SK-N-SH (cell line): Measurements from ENCODE around the gene PAPLN. TPM values are rescaled to one million over a fixed set of nuclear protein-coding genes. Genes with fewer than 3 reads are reported as not detected.

Experiments used
- CTCF ChIA-PET: fragments of 300-600, 350-600 bp; formaldehyde crosslinking; extraction: SDS; loops from one replicate; lab custom pipeline; 2021; lab: Yijun Ruan, JAX
- POLR2A ChIA-PET: fragments of 350-600 bp; sonication (Branson Sonifier 250); formaldehyde crosslinking; extraction: SDS; loops from one replicate; lab custom pipeline; 2020; ENCODE audit warnings: antibody characterized with exemption, inconsistent platforms; lab: Yijun Ruan, JAX
- DNase-seq: peaks from one replicate; pipeline ENCODE4 v3.0.0; 2012
- H2AFZ ChIP-seq: fragments of 200-600 bp; sonication (generic); 2 replicates; pipeline ENCODE4 v1.8.1; 2016; ENCODE audit warnings: antibody characterized with exemption, mild to moderate bottlenecking, low read depth
- H3F3A ChIP-seq: fragments of 200-600 bp; sonication (generic); replicated peaks from 2 replicates; pipeline ENCODE3; 2016; ENCODE audit warnings: antibody characterized with exemption, mild to moderate bottlenecking; ENCODE audit not compliant: insufficient read depth
- H3K27ac ChIP-seq, 2 experiments: fragments of 200-500 bp in 1 of 2; fragments of 200-600 bp in 1 of 2; sonication (Bioruptor generic) in 1 of 2; sonication (generic), shearing (Covaris generic) in 1 of 2; 2 replicates each; pipeline versions ENCODE4 v1.5.1 to v1.6.1; 2014 to 2016; ENCODE audit warnings: low read depth in 2 of 2, inconsistent platforms in 1 of 2, low read length in 1 of 2, mild to moderate bottlenecking in 1 of 2, mixed read lengths in 1 of 2
- H3K27me3 ChIP-seq: fragments of 200-600 bp; sonication (generic), shearing (Covaris generic); 2 replicates; pipeline ENCODE4 v1.6.1; 2016; ENCODE audit warnings: mixed run types; ENCODE audit not compliant: insufficient read depth
- H3K36me3 ChIP-seq, 2 experiments: fragments of 200-500 bp in 1 of 2; fragments of 200-600 bp in 1 of 2; sonication (Bioruptor generic) in 1 of 2; sonication (generic) in 1 of 2; replicated peaks in 1 of 2; 2 replicates each; pipeline versions ENCODE3 to v1.5.1; 2014 to 2016; ENCODE audit warnings: low read length in 1 of 2, mild to moderate bottlenecking in 1 of 2; ENCODE audit not compliant: insufficient read depth in 2 of 2, control insufficient read depth in 1 of 2
- H3K4me1 ChIP-seq, 2 experiments: fragments of 200-500 bp in 1 of 2; fragments of 200-600 bp in 1 of 2; sonication (Bioruptor generic) in 1 of 2; sonication (generic), shearing (Covaris generic) in 1 of 2; 2 replicates each; pipeline versions ENCODE4 v1.5.1 to v1.6.1; 2014 to 2016; ENCODE audit warnings: low read depth in 1 of 2, low read length in 1 of 2, mixed run types in 1 of 2; ENCODE audit not compliant: insufficient read depth in 2 of 2, control insufficient read depth in 1 of 2
- H3K4me2 ChIP-seq: fragments of 200-600 bp; sonication (generic), shearing (Covaris generic); 2 replicates; pipeline ENCODE4 v1.6.1; 2017; ENCODE audit warnings: mixed run types
- H3K4me3 ChIP-seq, 2 experiments: fragments of 200-500 bp in 1 of 2; fragments of 200-600 bp in 1 of 2; sonication (Bioruptor generic) in 1 of 2; sonication (generic), shearing (Covaris generic) in 1 of 2; 2 replicates each; pipeline versions ENCODE4 v1.5.1 to v1.8.1; 2014 to 2016; ENCODE audit warnings: low read depth in 2 of 2, inconsistent platforms in 1 of 2, low read length in 1 of 2, mild to moderate bottlenecking in 1 of 2, mixed read lengths in 1 of 2, moderate library complexity in 1 of 2
- H3K79me2 ChIP-seq: fragments of 200-600 bp; sonication (generic); 2 replicates; pipeline ENCODE4 v1.8.1; 2017; ENCODE audit warnings: mild to moderate bottlenecking; ENCODE audit not compliant: insufficient read depth
- H3K9ac ChIP-seq: fragments of 200-600 bp; sonication (generic); 2 replicates; pipeline ENCODE4 v1.6.1; 2017; ENCODE audit warnings: mixed run types
- H3K9me2 ChIP-seq: fragments of 200-600 bp; sonication (generic); 2 replicates; pipeline ENCODE4 v1.6.1; 2017; ENCODE audit warnings: mixed run types
- H3K9me3 ChIP-seq: fragments of 200-600 bp; sonication (generic); 2 replicates; pipeline ENCODE4 v1.6.1; 2017; ENCODE audit warnings: mixed run types, mild to moderate bottlenecking, moderate library complexity
- H4K20me1 ChIP-seq: fragments of 200-600 bp; sonication (generic); 2 replicates; pipeline ENCODE4 v1.6.1; 2017; ENCODE audit warnings: mild to moderate bottlenecking, mixed run types; ENCODE audit not compliant: insufficient read depth
- FOXJ3 ChIP-seq: sonication (generic); formaldehyde crosslinking; IDR thresholded peaks from 2 replicates; pipeline ENCODE4 v1.5.1; 2020; ENCODE audit warnings: mild to moderate bottlenecking, missing genetic modification reagents
- MXI1 ChIP-seq: IDR thresholded peaks from 2 replicates; pipeline ENCODE4 v1.6.1; 2012; ENCODE audit warnings: mild to moderate bottlenecking, low read depth, low read length, improper control_type of control experiment
- POLR2AphosphoS5 ChIP-seq: IDR thresholded peaks from 2 replicates; pipeline ENCODE4 v1.6.1; 2012; ENCODE audit warnings: low read depth, low read length
- SIN3A ChIP-seq: IDR thresholded peaks from 2 replicates; pipeline ENCODE4 v1.6.1; 2012; ENCODE audit warnings: low read depth, mild to moderate bottlenecking, low read length, moderate library complexity, borderline replicate concordance
- TCF12 ChIP-seq: IDR thresholded peaks from 2 replicates; pipeline ENCODE4 v1.4.0; 2012
- USF1 ChIP-seq: IDR thresholded peaks from 2 replicates; pipeline ENCODE4 v1.4.0; 2012; ENCODE audit warnings: low read depth, borderline replicate concordance
- WGBS: methylation state at CpG from one replicate; pipeline ENCODE4 v1.1.6; 2017; ENCODE audit warnings: low lambda C conversion rate; 5-methylcytosine and 5-hydroxymethylcytosine counted together
- polyA plus RNA-seq, 3 experiments: library from polyadenylated mRNA; depleted of rRNA; stranded (reverse); fragments of >200 nt; gene quantifications; 2 replicates each; pipeline ENCODE4 v1.2.3, GENCODE V29; 2012
- small RNA-seq, 7 experiments: library from RNA; depleted of rRNA; stranded (forward); fragments of <200 nt; gene quantifications; one replicate each; pipeline ENCODE3, GENCODE V24; 2012

The PAPLN gene
- polyA plus RNA-seq, 1 of the 3 experiments (the other 2 are of a cell fraction): 0.13 TPM

- no peak for TF ChIP-seq FOXJ3 (CRISPR knock-in tag)
These were observed 75.8 kb downstream of the PAPLN start (continued) for GRCh38 chr14:73313151-73313550.

- CTCF ChIA-PET: interaction anchor here (3.9 kb wide), 1 partner anchor 28 kb away, joined by 18 read pairs; no protein-coding TSS in a partner anchor
- H3K36me3 ChIP-seq: peaks cover 10 to 12% of the 10 kb centered on the region in 2 experiments
- H3K9ac ChIP-seq: no peak overlapping the region
- H3K9me3 ChIP-seq: no peaks in the 10 kb centered on the region
- DNase-seq: no peak
- TF ChIP-seq POLR2AphosphoS5: no peak
- no peak for TF ChIP-seq TCF12
- TF ChIP-seq MXI1: no peak
- no peak for TF ChIP-seq SIN3A
- TF ChIP-seq USF1: no peak
- no peaks in the 10 kb centered on the region; the same call in 1 of the 2 replicates for H4K20me1 ChIP-seq
- H3K9me2 ChIP-seq: no peaks in the 10 kb centered on the region
- H3K4me3 ChIP-seq: no peak overlapping the region
- H3K4me1 ChIP-seq: peaks cover 0 to 8% of the 10 kb centered on the region in 2 experiments; a peak in 1 of 4 replicates
- 0 out of 2 replicates have a peak, but pooled peaks cover 12% of the 10 kb centered on the region for H3K79me2 ChIP-seq
- H3K27me3 ChIP-seq: no peaks in the 10 kb centered on the region
- H3F3A ChIP-seq: peaks cover 9% of the 10 kb centered on the region
- no peak overlapping the region for H2AFZ ChIP-seq
- WGBS: 88% methylated on average over 3 of the region's 3 CpGs
- H3K4me2 ChIP-seq: no peak overlapping the region
- H3K27ac ChIP-seq: no peak overlapping the region
- POLR2A ChIA-PET: interaction anchor here (0.7 kb wide), 1 partner anchor 16 kb away, joined by 3 read pairs; no protein-coding TSS in a partner anchor
These were observed 86.6 kb downstream of the PAPLN start for GRCh38 chr14:73323896-73324399.

Small RNAs within 50 kb of the gene (small RNA-seq; reads per million reads assigned to genes)
- gene AC004858.1 (0 reads per million in 7 experiments), gene RNU6-419P (0 reads per million in 7 experiments)

Other genes with a start within 250 kb of the PAPLN start
- gene ZFYVE1, start 210.4 kb upstream of the PAPLN start, polyA plus RNA-seq (2012; rRNA removed): 18.6 and 23.6 TPM in 2 replicates
- gene RBM25, start 179.0 kb upstream of the PAPLN start, polyA plus RNA-seq (2012; rRNA removed): 14.0 and 15.5 TPM in 2 replicates
- 9.0 and 9.2 TPM in 2 replicates for gene PSEN1, start 101.0 kb upstream of the PAPLN start, polyA plus RNA-seq (2012; rRNA removed)
- 58.4 and 70.8 TPM in 2 replicates for gene NUMB, start 221.0 kb downstream of the PAPLN start, polyA plus RNA-seq (2012; rRNA removed)